ENCODE measurements around the gene CES3. TPM values are rescaled to one million over a fixed set of nuclear protein-coding genes. Genes with fewer than 3 reads are reported as not detected.
A peak's percentile ranks its signal among the peaks of the same experiment; 100 is the strongest.

CES3 gene
- total and polyA plus RNA-seq, 4 donors = 0.19 to 28.3 (median 12.5) TPM

- no peak overlapping the region for H3K9ac ChIP-seq (ENCODE audit: low read depth in 1 of 2, low read length in 2 of 2)
- peak; percentile 62 for DNase-seq (ENCODE audit: low spot score)
- no peaks in the 10 kb centered on the region for H3K27me3 ChIP-seq (ENCODE audit: control insufficient read depth in 4 of 4, insufficient read depth in 4 of 4, low read length in 3 of 4)
- no peak overlapping the region for H3K4me3 ChIP-seq (ENCODE audit: low read depth in 1 of 3, low read length in 3 of 3)
- H3K9me3 ChIP-seq (ENCODE audit: control insufficient read depth in 4 of 4, low read length in 3 of 4) = no peaks in the 10 kb centered on the region
- WGBS = 36% methylated on average over 4 of the region's 4 CpGs
- no peaks in the 10 kb centered on the region for H3K36me3 ChIP-seq (ENCODE audit: control insufficient read depth in 4 of 4, insufficient read depth in 3 of 4, low read depth in 1 of 4, low read length in 3 of 4)
- H3K4me1 ChIP-seq (ENCODE audit: control insufficient read depth in 4 of 4, insufficient read depth in 4 of 4, low read length in 3 of 4) = peaks cover 2 to 26% (median 20%) of the 10 kb centered on the region in 4 donors
- H3K27ac ChIP-seq (ENCODE audit: low read depth in 1 of 2, low read length in 2 of 2) = peak overlapping the region; percentile 58 to 64
- TF ChIP-seq RAD21 (IDR thresholded peaks at IDR 0.05) = peak; percentile 16 to 22
- TF ChIP-seq HNF4G (IDR thresholded peaks at IDR 0.05) = no peak
- TF ChIP-seq NR2F2 (IDR thresholded peaks at IDR 0.05) = no peak
- no peak for TF ChIP-seq FOXA1 (IDR thresholded peaks at IDR 0.05)
- TF ChIP-seq SP1 (IDR thresholded peaks at IDR 0.05) = peak; percentile 48
- no peak for TF ChIP-seq ATF3 (IDR thresholded peaks at IDR 0.05)
- peak; percentile 24 for TF ChIP-seq YY1 (IDR thresholded peaks at IDR 0.05)
- TF ChIP-seq GABPA (IDR thresholded peaks at IDR 0.05 in 1 of 2, conservative IDR thresholded peaks at IDR 0.05 in 1 of 2) = peak in 1 of 2 donors; percentile 59
- peak; percentile 25 for TF ChIP-seq FOXA2 (IDR thresholded peaks at IDR 0.05)
- no peak for TF ChIP-seq MAX (IDR thresholded peaks at IDR 0.05)
- TF ChIP-seq CTCF (IDR thresholded peaks at IDR 0.05; ENCODE audit: low read depth, low read length, missing input control) = no peak
- TF ChIP-seq EGR1 (IDR thresholded peaks at IDR 0.05; ENCODE audit: low read depth in 2 of 2) = no peak
- TF ChIP-seq REST (IDR thresholded peaks at IDR 0.05) = peak; percentile 51
- no peak for TF ChIP-seq TAF1 (conservative IDR thresholded peaks at IDR 0.05)
- peak in 1 of 2 donors; percentile 82 for TF ChIP-seq RXRA (IDR thresholded peaks at IDR 0.05)
- peak; percentile 59 to 77 for TF ChIP-seq HNF4A (conservative IDR thresholded peaks at IDR 0.05)
- peak; percentile 39 to 68 for TF ChIP-seq JUND (IDR thresholded peaks at IDR 0.05)
- TF ChIP-seq ZBTB33 (IDR thresholded peaks at IDR 0.05) = no peak
These were observed 30.9 kb upstream of the CES3 start for GRCh38 chr16:66930189-66930588.
